K562 (cell line): ENCODE results near the gene LRP4. TPM values are rescaled to one million over a fixed set of nuclear protein-coding genes. Genes with fewer than 3 reads are reported as not detected.

Source experiments
- BRF2 ChIP-seq: IDR thresholded peaks from 3 replicates; pipeline ENCODE4 v1.6.1; 2011; ENCODE audit warnings: borderline replicate concordance, mild to moderate bottlenecking; ENCODE audit not compliant: insufficient read length, insufficient read depth
- CHD2 ChIP-seq: IDR thresholded peaks from 2 replicates; pipeline ENCODE4 v1.6.1; 2011; ENCODE audit warnings: low read depth, low read length
- ESRRB ChIP-seq: fragments of 250-450 bp; sonication (Bioruptor Pico); IDR thresholded peaks from 2 replicates; pipeline ENCODE4 v1.5.0; 2020; ENCODE audit warnings: mild to moderate bottlenecking, moderate library complexity, borderline replicate concordance
- FOXM1 ChIP-seq, 2 experiments: fragments of 450-650 bp in 1 of 2; sonication (generic) in 1 of 2; formaldehyde crosslinking in 1 of 2; IDR thresholded peaks; 2 replicates each; pipeline versions ENCODE4 v1.6.1 to v1.9.0; 2017 to 2022; ENCODE audit warnings: low read depth in 2 of 2, mild to moderate bottlenecking in 2 of 2, missing genetic modification reagents in 1 of 2, moderate library complexity in 1 of 2
- FOXP1 ChIP-seq: sonication (generic); formaldehyde crosslinking; IDR thresholded peaks from 2 replicates; pipeline ENCODE4 v1.8.0; 2022; ENCODE audit warnings: mild to moderate bottlenecking, missing genetic modification reagents
- HLTF ChIP-seq: fragments of 450-650 bp; IDR thresholded peaks from 2 replicates; pipeline ENCODE4 v1.6.1; 2016
- ILF3 ChIP-seq: fragments of 450-650 bp; IDR thresholded peaks from 2 replicates; pipeline ENCODE4 v1.6.1; 2018; ENCODE audit warnings: antibody characterized with exemption, mild to moderate bottlenecking, moderate library complexity, borderline replicate concordance
- MGA ChIP-seq: fragments of 450-650 bp; IDR thresholded peaks from 2 replicates; pipeline ENCODE4 v1.6.1; 2016; ENCODE audit warnings: mild to moderate bottlenecking, moderate library complexity
- NELFE ChIP-seq: IDR thresholded peaks from 2 replicates; pipeline ENCODE4 v1.6.1; 2011; ENCODE audit warnings: mild to moderate bottlenecking; ENCODE audit not compliant: insufficient read depth, insufficient read length
- RNF2 ChIP-seq: sonication (generic); IDR thresholded peaks from 2 replicates; pipeline ENCODE4 v1.6.1; 2016
- SP1 ChIP-seq: sonication (generic); formaldehyde crosslinking; IDR thresholded peaks from 2 replicates; pipeline ENCODE4 v1.8.1; 2022; ENCODE audit warnings: mild to moderate bottlenecking, missing genetic modification reagents
- SRSF7 ChIP-seq: fragments of 200-400 bp; formaldehyde crosslinking; optimal IDR thresholded peaks from 2 replicates; pipeline ENCODE3; 2017; ENCODE audit warnings: mild to moderate bottlenecking, low read depth, low read length
- STAT5A ChIP-seq: IDR thresholded peaks from 2 replicates; pipeline ENCODE4 v1.6.1; 2012; ENCODE audit warnings: low read length, inconsistent platforms, borderline replicate concordance
- ZNF146 ChIP-seq: IDR thresholded peaks from one replicate; pipeline ENCODE4 v1.6.1; 2018; ENCODE audit warnings: missing compliant biosample characterization; ENCODE audit not compliant: unreplicated experiment
- ZNF561 ChIP-seq: fragments of 450-650 bp; formaldehyde crosslinking; conservative IDR thresholded peaks from 2 replicates; pipeline ENCODE4 v1.4.0; 2020; ENCODE audit warnings: mild to moderate bottlenecking, moderate library complexity
- ZNF766 ChIP-seq: fragments of 200-800 bp; sonication (Bioruptor generic); conservative IDR thresholded peaks from 2 replicates; pipeline ENCODE4 v1.6.1; 2016; ENCODE audit warnings: missing genetic modification characterization, missing compliant biosample characterization
- polyA plus RNA-seq, 8 experiments: library from polyadenylated mRNA; depleted of rRNA in 4 of 8; stranded (reverse) in 5 of 8; unstranded in 3 of 8; fragments of >200 nt; fragmentation: Nextera tagmentation in 2 of 8; fragmentation: Illumina TruSeq in 1 of 8; extraction: Ambion mirVana in 2 of 8; extraction: Trizol in 1 of 8; gene quantifications; 2 replicates each; pipeline versions ENCODE4 v1.2.1 to v1.2.3, GENCODE V29; 2011 to 2014; ENCODE audit warnings: inconsistent platforms in 1 of 8, missing spikeins in 1 of 8
- total RNA-seq, 7 experiments: library from RNA; depleted of rRNA in 6 of 7; stranded (reverse); fragments of >200 nt in 6 of 7; fragmentation: Illumina TruSeq in 2 of 7; extraction: Trizol in 2 of 7; gene quantifications; 2 replicates each; pipeline versions ENCODE4 v1.2.1 to v1.2.3, GENCODE V29; 2011 to 2021; ENCODE audit warnings: low replicate concordance in 1 of 7

The LRP4 gene
- total and polyA plus RNA-seq, 9 of the 15 experiments (the other 6 are each of a cell fraction or from before 2014, with no cell fraction given), result 0.04 to 0.54 (median 0.10) TPM

GRCh38 chr11:46845740-46846509, 72.4 kb downstream of the LRP4 start, which contains the start of gene CKAP5 (continued):
- TF ChIP-seq MGA, result peak; percentile 84
- no peak for TF ChIP-seq STAT5A
- no peak for TF ChIP-seq HLTF
- peak; percentile 98 for TF ChIP-seq SP1 (CRISPR knock-in tag)
- TF ChIP-seq BRF2, result no peak
- no peak for TF ChIP-seq SRSF7
- TF ChIP-seq ILF3, result no peak
- peak; percentile 74 for TF ChIP-seq RNF2
- no peak for TF ChIP-seq ZNF561
- TF ChIP-seq ESRRB (CRISPR knock-in tag), result no peak
- TF ChIP-seq ZNF146 (CRISPR knock-in tag), result no peak
- no peak for TF ChIP-seq NELFE
- TF ChIP-seq FOXP1 (CRISPR knock-in tag), result peak; percentile 80; the same call in 1 of the 2 replicates
- peak; percentile 86 for TF ChIP-seq CHD2
- TF ChIP-seq FOXM1 (IDR thresholded peaks at IDR 0.05; ENCODE audit: low read depth), result peak; percentile 99
- TF ChIP-seq FOXM1 (CRISPR knock-in tag; IDR thresholded peaks at IDR 0.05; ENCODE audit: low read depth), result peak; percentile 98
- no peak for TF ChIP-seq ZNF766 (CRISPR knock-in tag)
